LNCaP clone FGC (cell line): ENCODE results near the gene SLAMF6.

ENCODE experiments used
- DNase-seq: peaks from one replicate; pipeline ENCODE4 v3.0.0-alpha.2; 2011; ENCODE audit warnings: low read depth
- H3K4me3 ChIP-seq: 2 replicates; pipeline ENCODE4 v1.5.1; 2011; ENCODE audit warnings: mild to moderate bottlenecking, low read depth, low read length, control low read depth
- TF ChIP-seq, protein P1 (sequence below): IDR thresholded peaks from 2 replicates; pipeline ENCODE4 v1.5.1; 2012; ENCODE audit warnings: mild to moderate bottlenecking; ENCODE audit not compliant: control insufficient read depth, insufficient read depth; ENCODE audit errors: extremely low read depth

Gene SLAMF6

GRCh38 chr1:160438317-160438918 is 84.6 kb downstream of the SLAMF6 start:
- H3K4me3 ChIP-seq, result no peak overlapping the region
- TF ChIP-seq, protein P1, sequence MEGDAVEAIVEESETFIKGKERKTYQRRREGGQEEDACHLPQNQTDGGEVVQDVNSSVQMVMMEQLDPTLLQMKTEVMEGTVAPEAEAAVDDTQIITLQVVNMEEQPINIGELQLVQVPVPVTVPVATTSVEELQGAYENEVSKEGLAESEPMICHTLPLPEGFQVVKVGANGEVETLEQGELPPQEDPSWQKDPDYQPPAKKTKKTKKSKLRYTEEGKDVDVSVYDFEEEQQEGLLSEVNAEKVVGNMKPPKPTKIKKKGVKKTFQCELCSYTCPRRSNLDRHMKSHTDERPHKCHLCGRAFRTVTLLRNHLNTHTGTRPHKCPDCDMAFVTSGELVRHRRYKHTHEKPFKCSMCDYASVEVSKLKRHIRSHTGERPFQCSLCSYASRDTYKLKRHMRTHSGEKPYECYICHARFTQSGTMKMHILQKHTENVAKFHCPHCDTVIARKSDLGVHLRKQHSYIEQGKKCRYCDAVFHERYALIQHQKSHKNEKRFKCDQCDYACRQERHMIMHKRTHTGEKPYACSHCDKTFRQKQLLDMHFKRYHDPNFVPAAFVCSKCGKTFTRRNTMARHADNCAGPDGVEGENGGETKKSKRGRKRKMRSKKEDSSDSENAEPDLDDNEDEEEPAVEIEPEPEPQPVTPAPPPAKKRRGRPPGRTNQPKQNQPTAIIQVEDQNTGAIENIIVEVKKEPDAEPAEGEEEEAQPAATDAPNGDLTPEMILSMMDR, result no peak
- DNase-seq, result no peak

- no peak overlapping the region for H3K4me3 ChIP-seq
Measured at GRCh38 chr1:160437432-160438316, 85.4 kb downstream of the SLAMF6 start.

GRCh38 chr1:160436966-160437365 is 86.1 kb downstream of the SLAMF6 start:
- H3K4me3 ChIP-seq, result no peak overlapping the region
- DNase-seq, result no peak
- TF ChIP-seq, protein P1, result no peak

More at GRCh38 chr1:160437432-160438316, 85.4 kb downstream of the SLAMF6 start:
- DNase-seq, result no peak
- TF ChIP-seq, protein P1, result no peak
